Stimulated activated CD4-positive, alpha-beta T cell treated with anti-CD3 and anti-CD28 coated beads, Interleukin-1b, Interleukin-23, amount 100 ng/mL, for 1 hour (primary cell): ENCODE measurements around the gene COQ5.

ENCODE experiments used
- DNase-seq, 2 donors: peaks; one replicate each; pipeline ENCODE4 v3.0.0-alpha.2; 2020; ENCODE audit warnings: low read depth in 2 of 2

The COQ5 gene

DNA sequence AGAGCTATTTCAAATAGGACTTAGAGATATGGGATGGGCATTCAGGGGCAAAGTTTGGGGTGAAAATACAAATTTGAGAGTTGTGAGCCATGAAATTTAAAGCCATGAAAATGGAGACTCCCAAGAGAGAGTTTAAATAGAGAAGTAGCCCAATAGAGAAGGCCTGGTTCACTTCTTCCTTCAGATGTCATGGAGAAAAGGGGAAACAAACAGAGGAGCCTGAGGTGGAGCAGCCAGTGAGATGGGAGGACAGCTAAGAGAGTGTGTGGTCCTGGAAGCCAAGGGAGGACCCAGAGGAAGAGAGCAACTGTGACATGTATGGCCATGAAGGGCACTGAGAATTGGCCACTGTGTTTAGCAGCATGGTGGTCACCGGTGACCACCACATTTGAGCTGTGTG lies 45.3 kb downstream of the COQ5 start:
- DNase-seq: no peak

DNA sequence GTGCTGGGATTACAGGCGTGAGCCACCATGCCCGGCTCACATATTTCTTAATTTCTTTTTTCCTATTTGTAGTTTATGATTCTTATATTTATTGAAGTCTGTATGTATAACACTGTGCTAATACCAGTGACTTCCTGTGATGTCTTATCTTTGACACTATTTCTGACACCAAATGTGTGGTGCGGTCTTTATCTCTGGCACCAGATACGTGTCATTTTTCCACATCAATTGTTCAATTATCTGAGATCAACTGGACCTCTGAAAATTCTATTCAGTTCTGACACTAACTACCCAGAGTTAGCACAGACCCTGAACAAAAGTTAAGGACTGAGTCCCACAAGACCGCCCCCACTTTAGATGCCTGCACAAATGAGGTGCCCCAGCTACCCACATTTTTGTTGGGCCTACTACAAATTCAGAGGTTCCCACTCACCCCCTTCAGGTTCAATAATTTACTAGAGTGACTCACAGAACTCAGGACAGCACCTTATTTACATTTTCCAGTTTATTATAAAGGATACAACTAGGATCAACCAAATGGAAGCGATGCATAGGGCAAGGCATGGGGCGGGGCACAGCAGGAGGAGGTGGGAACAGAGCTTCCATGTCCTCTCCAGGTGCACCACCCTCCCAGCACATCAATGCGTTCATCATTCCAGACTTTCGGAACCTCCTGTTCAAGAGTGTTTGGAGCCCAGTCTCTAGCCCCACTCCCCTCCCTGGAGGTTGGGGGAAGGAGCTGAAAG lies 47.8 kb downstream of the COQ5 start:
- no peak for DNase-seq

DNA sequence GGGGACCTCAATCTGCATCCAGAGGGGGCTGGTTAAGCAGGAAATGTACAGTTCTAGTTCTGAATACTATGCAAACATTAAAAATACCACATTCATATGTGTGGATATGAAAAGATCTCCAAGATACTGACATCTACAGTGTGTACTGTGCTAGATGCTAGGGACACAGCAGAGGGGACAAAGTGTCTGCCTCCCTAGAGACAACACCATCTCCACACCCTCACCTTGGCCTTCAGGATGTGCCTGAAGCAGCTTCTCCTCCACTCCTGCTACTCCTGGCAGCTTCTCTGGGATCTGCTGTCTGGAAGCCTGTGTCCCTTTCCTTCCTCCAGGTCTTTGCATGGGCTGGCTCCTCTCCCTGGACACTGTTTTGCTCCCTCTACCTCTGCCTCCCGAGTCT lies 48.7 kb downstream of the COQ5 start:
- no peak for DNase-seq

- DNase-seq: no peak
Observed at GRCh38 chr12:120479458-120479857, 49.5 kb downstream of the COQ5 start.

DNA sequence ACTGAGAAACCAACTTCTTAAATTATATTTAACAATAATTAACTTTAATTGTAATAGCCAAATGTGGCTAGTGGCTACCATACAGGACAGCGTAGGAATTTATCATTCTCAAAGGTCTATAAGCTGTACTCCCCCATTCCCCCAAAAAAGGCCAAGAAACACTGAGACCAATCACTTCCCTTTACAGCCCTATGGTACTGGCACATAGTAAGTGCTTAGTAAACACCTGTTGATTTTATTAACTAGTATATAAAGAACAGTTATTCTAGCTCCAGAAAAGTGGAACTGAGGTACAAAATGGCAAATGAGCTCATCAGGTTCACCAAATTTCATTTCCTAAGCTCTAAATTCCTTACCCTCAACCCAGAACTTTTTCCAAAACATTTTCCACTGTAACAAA lies 53.3 kb downstream of the COQ5 start:
- no peak for DNase-seq

DNA sequence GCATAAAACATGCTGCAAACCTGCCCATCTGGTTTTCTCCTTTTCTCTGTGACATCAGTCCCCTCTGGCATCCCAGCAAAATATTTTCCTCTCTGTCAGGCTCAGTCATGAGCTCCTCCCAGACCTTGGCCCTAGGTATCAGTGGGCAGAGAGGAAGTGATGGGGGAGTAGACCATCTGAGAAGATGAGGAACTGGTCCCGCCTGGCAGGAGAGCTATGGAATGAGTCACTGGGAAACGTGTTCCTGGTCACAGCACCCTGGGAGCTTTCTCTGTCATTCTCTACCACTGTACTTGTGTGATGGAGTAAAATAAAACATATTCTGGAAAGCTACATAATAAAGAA lies 54.4 kb downstream of the COQ5 start:
- no peak for DNase-seq

- no peak for DNase-seq
Observed at GRCh38 chr12:120473807-120474615, 54.9 kb downstream of the COQ5 start.

- DNase-seq: no peak
Observed at GRCh38 chr12:120472521-120472920, 56.4 kb downstream of the COQ5 start.

- DNase-seq: no peak
Observed at GRCh38 chr12:120470150-120470784, 58.7 kb downstream of the COQ5 start.

DNA sequence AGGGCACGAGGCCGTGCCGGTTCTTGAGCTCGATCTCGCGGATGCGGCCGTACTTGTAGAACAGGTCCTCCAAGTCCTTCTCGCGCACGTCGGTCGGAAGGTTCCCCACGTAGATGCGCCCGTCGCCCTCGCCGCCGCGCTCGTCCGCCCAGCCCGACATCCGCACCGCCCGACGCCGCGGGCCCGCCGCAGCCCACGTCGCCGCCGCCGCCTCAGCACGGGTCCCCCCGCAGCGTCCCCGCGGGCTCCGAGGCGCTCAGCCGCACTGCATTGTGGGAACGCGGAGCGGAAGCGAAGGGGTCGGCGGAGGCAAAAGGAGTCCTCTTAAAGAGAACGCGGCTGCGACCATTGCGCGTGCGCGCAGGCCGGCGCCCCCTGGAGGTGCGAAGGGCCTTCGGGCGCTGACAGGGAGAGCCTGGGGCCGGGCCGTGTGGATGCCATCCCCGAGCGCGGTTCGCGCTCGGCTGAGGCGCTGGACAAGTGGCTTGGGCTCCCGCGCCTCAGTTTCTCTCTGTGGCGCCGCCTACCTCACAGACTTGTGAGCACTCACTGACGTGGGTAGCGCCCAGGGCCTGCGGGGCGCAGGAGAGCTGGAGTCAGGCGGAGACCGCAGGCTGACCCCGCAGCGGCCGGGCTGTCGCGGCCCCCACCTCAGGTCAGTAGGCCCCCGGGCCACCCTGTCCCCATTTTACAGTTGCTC lies 59.4 kb downstream of the COQ5 start, which contains the start of gene SRSF9:
Gene SRSF9 (minus strand): TSS at position 299 of the 700 bp plus-strand sequence. CDS start 139 bp downstream, at position 160.
- peak; percentile 95 for DNase-seq

DNA sequence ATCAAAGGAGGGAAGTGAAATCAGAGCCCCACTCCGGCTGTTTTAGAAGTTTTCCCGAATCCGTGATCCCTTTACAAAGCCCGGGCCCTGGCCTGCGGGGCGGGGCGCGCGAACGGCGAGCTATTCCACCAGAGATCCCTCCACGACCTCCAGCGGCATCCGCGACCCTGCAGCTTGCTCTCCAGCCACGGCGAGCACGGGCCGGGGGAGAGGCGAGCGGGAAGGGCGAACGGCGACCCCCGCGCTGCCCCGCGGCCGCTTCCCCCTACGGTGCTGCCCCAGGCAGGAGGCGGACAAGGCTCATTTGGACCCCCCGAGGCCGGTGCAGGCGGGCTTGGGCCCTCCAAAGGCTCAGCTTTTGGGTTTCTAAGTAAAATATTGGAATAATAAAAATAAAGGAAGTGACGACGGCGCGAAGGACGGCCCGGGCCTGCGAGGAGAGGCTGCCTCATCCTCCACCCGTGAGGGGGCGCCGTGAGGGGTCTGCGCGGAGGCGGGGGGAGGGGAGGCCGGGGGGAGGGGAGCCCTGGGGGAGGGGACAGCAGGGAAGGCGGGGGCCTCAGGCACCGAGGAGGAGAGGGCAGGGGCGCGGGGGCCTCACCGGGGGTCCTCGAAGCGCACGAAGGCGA lies 60.0 kb downstream of the COQ5 start:
- peak in 1 of 2 donors; percentile 41 for DNase-seq

- no peak for DNase-seq
Observed at GRCh38 chr12:120468325-120468820, 60.6 kb downstream of the COQ5 start.

DNA sequence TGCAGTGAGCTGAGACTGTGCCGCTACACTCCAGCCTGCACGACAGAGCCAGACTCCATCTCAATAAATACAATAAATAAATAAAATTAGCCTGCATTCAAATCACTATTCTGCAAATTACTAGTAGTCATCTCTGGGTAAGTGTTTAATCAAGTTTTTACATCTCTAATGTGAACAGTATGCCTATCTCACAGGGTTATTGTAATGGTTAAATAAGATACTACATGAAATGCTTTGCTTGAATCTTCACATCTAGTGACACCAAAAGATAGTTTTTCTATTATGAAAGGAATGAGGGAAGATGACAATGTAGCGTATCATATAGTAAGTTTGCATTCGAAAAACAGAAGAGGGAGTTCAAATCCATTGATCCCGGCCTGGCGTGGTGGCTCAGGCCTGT lies 61.5 kb downstream of the COQ5 start:
- no peak for DNase-seq

GRCh38 chr12:120466560-120467315 lies 62.2 kb downstream of the COQ5 start:
- no peak for DNase-seq

DNA sequence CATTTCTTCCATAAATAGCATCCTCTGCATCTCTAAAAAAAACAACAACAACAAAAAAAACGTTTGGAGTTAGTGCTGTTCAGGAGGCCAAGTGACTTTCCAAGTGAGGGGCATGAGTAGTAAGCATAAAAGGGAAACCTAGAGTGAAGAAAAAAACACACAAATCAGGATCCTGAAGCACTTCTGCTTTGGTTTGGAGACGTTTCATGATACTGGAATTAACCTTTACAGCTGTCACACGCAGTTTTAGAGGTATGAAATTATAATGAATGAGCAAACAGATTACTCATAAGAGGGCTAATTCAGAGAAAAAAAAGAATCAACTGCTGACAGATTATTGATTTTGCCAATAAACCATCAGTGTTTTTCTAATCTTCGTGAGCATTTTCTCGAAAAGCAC lies 63.2 kb downstream of the COQ5 start:
- DNase-seq: no peak

GRCh38 chr12:120463712-120464111 lies 65.2 kb downstream of the COQ5 start:
- no peak for DNase-seq

DNA sequence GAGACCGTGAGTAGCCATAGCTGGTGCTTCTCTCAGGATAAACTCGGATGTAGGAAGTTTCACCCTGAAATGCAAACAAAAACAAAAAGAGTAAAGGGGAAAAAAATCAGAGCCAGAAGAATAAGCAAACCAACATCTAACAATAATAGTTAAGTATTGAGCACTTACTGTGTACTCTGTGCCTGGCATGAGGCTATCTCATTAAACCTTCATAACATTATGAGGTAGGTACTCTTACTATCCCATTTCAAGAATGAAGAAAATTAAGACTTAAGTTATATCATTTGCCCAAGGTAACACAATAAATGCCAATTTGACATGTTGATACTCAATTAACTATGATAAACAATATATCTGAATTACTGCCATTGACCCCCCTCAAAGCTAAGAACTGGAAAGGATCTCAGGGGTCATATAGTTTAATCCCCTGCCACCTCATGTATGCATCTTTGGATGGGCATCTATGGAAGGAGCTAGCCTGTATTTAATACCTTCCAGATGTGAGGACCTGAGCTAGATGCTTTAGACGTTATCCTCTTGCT lies 66.8 kb downstream of the COQ5 start:
- DNase-seq: no peak

- DNase-seq: no peak
Observed at GRCh38 chr12:120460157-120460556, 68.8 kb downstream of the COQ5 start.

DNA sequence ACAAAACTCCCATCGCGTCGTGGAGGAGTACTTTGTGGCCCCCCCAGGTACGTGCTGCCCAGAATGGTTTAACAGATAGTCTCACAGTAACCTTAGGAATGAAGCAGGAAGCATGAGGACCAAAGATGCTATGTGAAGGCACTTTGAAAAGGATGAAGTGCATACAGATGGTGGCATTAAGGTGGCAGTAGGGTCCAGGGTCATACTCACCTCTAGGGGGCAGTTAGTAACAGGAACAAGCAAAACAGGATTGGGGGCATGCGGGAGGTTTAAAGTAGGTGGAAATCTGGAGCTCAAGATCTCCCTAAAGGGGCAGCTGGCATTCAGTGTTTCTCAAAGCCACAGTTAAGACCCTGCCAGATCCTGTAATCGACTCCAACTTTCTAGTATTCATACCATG lies 71.8 kb downstream of the COQ5 start:
- DNase-seq: no peak

- DNase-seq: no peak
Observed at GRCh38 chr12:120455302-120455701, 73.7 kb downstream of the COQ5 start.
